Hematopoietic multipotent progenitor cell treated with erythropoietin and hydrocortisone succinate and interleukin-3 and kit ligand, for 8 days (in vitro differentiated cells): Measurements from ENCODE around the gene ARCN1.
A peak's percentile ranks its signal among the peaks of the same experiment; 100 is the strongest.

ENCODE experiments used
- DNase-seq: peaks from one replicate; pipeline ENCODE4 v3.0.0-alpha.2; 2015

The ARCN1 gene

GRCh38 chr11:118572061-118572980, at the start of gene ARCN1:
TSS of gene ARCN1 (plus strand) at chr11:118572409. CDS start at chr11:118572548, 139 bp downstream.
- peak; percentile 82 for DNase-seq

GRCh38 chr11:118522571-118523072, 49.6 kb upstream of the ARCN1 start:
- DNase-seq: peak; percentile 22

- DNase-seq: no peak
Measured at GRCh38 chr11:118524356-118524755, 47.9 kb upstream of the ARCN1 start.

- no peak for DNase-seq
Measured at GRCh38 chr11:118524757-118525470, 47.3 kb upstream of the ARCN1 start.

GRCh38 chr11:118526688-118527087, 45.5 kb upstream of the ARCN1 start:
- no peak for DNase-seq

- no peak for DNase-seq
Measured at GRCh38 chr11:118527109-118527508, 45.1 kb upstream of the ARCN1 start, which contains the start of gene TTC36. TSS of gene TTC36 (plus strand) at chr11:118527474. CDS start at chr11:118527495, 21 bp downstream.

- no peak for DNase-seq
Measured at GRCh38 chr11:118528511-118528910, 43.7 kb upstream of the ARCN1 start.

- no peak for DNase-seq
Measured at GRCh38 chr11:118529584-118530175, 42.5 kb upstream of the ARCN1 start.

- no peak for DNase-seq
Measured at GRCh38 chr11:118530180-118530682, 42.0 kb upstream of the ARCN1 start.

- DNase-seq: peak; percentile 12
Measured at GRCh38 chr11:118530683-118531596, 41.3 kb upstream of the ARCN1 start, which contains the start of gene TMEM25. TSS of gene TMEM25 (plus strand) at chr11:118531192. CDS start at chr11:118531802, 610 bp downstream.

GRCh38 chr11:118531597-118532084, 40.6 kb upstream of the ARCN1 start:
- no peak for DNase-seq

- no peak for DNase-seq
Measured at GRCh38 chr11:118532091-118532490, 40.1 kb upstream of the ARCN1 start.

GRCh38 chr11:118532852-118533768, 39.1 kb upstream of the ARCN1 start:
- no peak for DNase-seq

GRCh38 chr11:118533769-118534729, 38.2 kb upstream of the ARCN1 start:
- DNase-seq: no peak

GRCh38 chr11:118535261-118535660, 36.9 kb upstream of the ARCN1 start:
- no peak for DNase-seq

GRCh38 chr11:118536726-118537125, 35.5 kb upstream of the ARCN1 start:
- DNase-seq: no peak

- no peak for DNase-seq
Measured at GRCh38 chr11:118537409-118537980, 34.7 kb upstream of the ARCN1 start.

GRCh38 chr11:118544010-118544646, 28.1 kb upstream of the ARCN1 start:
- no peak for DNase-seq
